OCI-LY1 (cell line): ENCODE data around the gene STEAP1B.

Experiments
- H2AFZ ChIP-seq: fragments of 200-600 bp; sonication (generic), shearing (Covaris generic); 2 replicates; pipeline ENCODE4 v1.6.0; 2014; ENCODE audit warnings: antibody characterized with exemption, mild to moderate bottlenecking, low read length
- H3F3A ChIP-seq: fragments of 200-600 bp; sonication (generic), shearing (Covaris generic); 2 replicates; pipeline ENCODE4 v1.6.0; 2014; ENCODE audit warnings: mild to moderate bottlenecking, antibody characterized with exemption, low read length, moderate library complexity; ENCODE audit not compliant: insufficient read depth
- H3K27ac ChIP-seq: fragments of 200-600 bp; sonication (generic); 2 replicates; pipeline ENCODE4 v1.5.1; 2014; ENCODE audit warnings: low read length, mixed run types, mild to moderate bottlenecking, low read depth; ENCODE audit not compliant: poor library complexity, severe bottlenecking
- H3K27me3 ChIP-seq: fragments of 200-600 bp; sonication (generic); 2 replicates; pipeline ENCODE4 v1.6.0; 2014; ENCODE audit warnings: antibody characterized with exemption, mild to moderate bottlenecking, low read length, moderate library complexity; ENCODE audit not compliant: insufficient read depth
- H3K36me3 ChIP-seq: fragments of 200-600 bp; sonication (generic); 2 replicates; pipeline ENCODE4 v1.6.1; 2014; ENCODE audit warnings: mild to moderate bottlenecking, antibody characterized with exemption, low read length, moderate library complexity, mixed read lengths; ENCODE audit not compliant: insufficient read depth
- H3K4me1 ChIP-seq: fragments of 200-600 bp; sonication (generic); 2 replicates; pipeline ENCODE4 v1.5.1; 2014; ENCODE audit warnings: mild to moderate bottlenecking, low read length, moderate library complexity; ENCODE audit not compliant: insufficient read depth, severe bottlenecking
- H3K4me2 ChIP-seq: fragments of 200-600 bp; sonication (generic), shearing (Covaris generic); 2 replicates; pipeline ENCODE4 v1.6.1; 2014; ENCODE audit warnings: low read length
- H3K4me3 ChIP-seq: fragments of 200-600 bp; sonication (generic); 2 replicates; pipeline ENCODE4 v1.5.1; 2014; ENCODE audit warnings: low read length, low read depth, mild to moderate bottlenecking, mixed read lengths; ENCODE audit not compliant: poor library complexity, severe bottlenecking
- H3K79me2 ChIP-seq: fragments of 200-600 bp; shearing (Covaris generic); 2 replicates; pipeline ENCODE4 v1.6.1; 2016; ENCODE audit warnings: mixed run types, low read length, mixed read lengths; ENCODE audit not compliant: insufficient read depth
- H3K9ac ChIP-seq: fragments of 200-600 bp; sonication (generic), shearing (Covaris generic); 2 replicates; pipeline ENCODE4 v1.6.1; 2014; ENCODE audit warnings: mild to moderate bottlenecking, low read length, mixed read lengths
- H3K9me2 ChIP-seq: fragments of 200-600 bp; sonication (generic), shearing (Covaris generic); 2 replicates; pipeline ENCODE4 v1.6.1; 2014; ENCODE audit warnings: low read depth, mild to moderate bottlenecking, low read length, mixed read lengths
- H3K9me3 ChIP-seq: fragments of 200-600 bp; shearing (Covaris generic); 2 replicates; pipeline ENCODE4 v1.6.1; 2014; ENCODE audit warnings: low read length, mixed read lengths
- H4K20me1 ChIP-seq: fragments of 200-600 bp; sonication (generic), shearing (Covaris generic); 2 replicates; pipeline ENCODE4 v1.6.0; 2016; ENCODE audit warnings: mild to moderate bottlenecking, low read length; ENCODE audit not compliant: insufficient read depth
- CTCF ChIP-seq: fragments of 200-600 bp; sonication (generic), shearing (Covaris generic); IDR thresholded peaks from 2 replicates; pipeline ENCODE4 v1.5.1; 2017; ENCODE audit warnings: mild to moderate bottlenecking, antibody characterized with exemption, low read length, moderate library complexity, mixed read lengths
- EZH2 ChIP-seq: fragments of 200-600 bp; sonication (generic), shearing (Covaris generic); IDR thresholded peaks from 2 replicates; pipeline ENCODE4 v1.8.0; 2017; ENCODE audit warnings: borderline replicate concordance, mixed run types, mild to moderate bottlenecking, antibody characterized with exemption, low read length, moderate library complexity, mixed read lengths

The STEAP1B gene

DNA sequence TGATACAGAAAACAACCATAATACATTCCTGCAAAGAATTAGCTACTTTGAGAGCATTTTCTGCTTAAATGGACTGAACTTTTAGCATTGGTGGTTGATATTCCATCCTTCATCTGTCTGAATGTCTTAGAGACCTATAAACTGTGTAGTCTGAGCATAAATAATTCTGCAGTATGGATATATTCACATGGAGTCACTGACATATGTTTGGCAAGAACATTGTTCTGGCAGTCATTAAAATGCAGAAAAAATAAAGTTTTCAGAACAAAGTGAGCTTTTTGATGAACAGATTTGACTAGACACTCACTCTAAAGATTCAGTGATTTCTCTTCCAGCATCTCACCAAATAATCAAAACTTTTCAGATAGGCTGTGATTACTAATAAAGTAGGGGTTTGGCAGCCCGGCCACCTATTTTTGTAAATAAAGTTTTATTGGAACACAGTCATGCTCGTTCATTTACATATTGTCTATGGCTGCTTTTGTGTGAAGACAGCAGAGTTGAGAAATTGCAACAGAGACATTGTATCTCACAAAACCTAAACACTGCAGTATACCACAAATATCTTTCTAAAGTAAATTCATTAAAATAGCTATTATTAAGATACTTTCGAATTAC lies 98.9 kb downstream of the STEAP1B start:
- Histone ChIP-seq H3K4me2 (no peak overlapping the region), H3K36me3 (no peaks in the 10 kb centered on the region), H3K4me1 (peaks cover 14% of the 10 kb centered on the region)

GRCh38 chr7:22400150-22400814 lies 99.7 kb downstream of the STEAP1B start:
- peaks cover 14% of the 10 kb centered on the region for H3K4me1 ChIP-seq
- no peaks in the 10 kb centered on the region for H3K36me3 ChIP-seq
- no peaks in the 10 kb centered on the region for H4K20me1 ChIP-seq
- H3F3A ChIP-seq: no peaks in the 10 kb centered on the region
- no peak overlapping the region for H2AFZ ChIP-seq
- peaks cover 2% of the 10 kb centered on the region; the same call in 1 of the 2 replicates for H3K9me3 ChIP-seq
- no peak overlapping the region for H3K9ac ChIP-seq
- H3K27ac ChIP-seq: no peak overlapping the region
- no peaks in the 10 kb centered on the region for H3K9me2 ChIP-seq
- H3K79me2 ChIP-seq: no peaks in the 10 kb centered on the region
- no peak overlapping the region for H3K4me2 ChIP-seq
- no peaks in the 10 kb centered on the region for H3K27me3 ChIP-seq
- H3K4me3 ChIP-seq: no peak overlapping the region
- TF ChIP-seq CTCF: no peak
- no peak for TF ChIP-seq EZH2

More for the DNA sequence above, 98.9 kb downstream of the STEAP1B start:
- Histone ChIP-seq H3K9me3 (peaks cover 2% of the 10 kb centered on the region; the same call in 1 of the 2 replicates), H3K79me2 (no peaks in the 10 kb centered on the region), H2AFZ (no peak overlapping the region), H3K27me3 (no peaks in the 10 kb centered on the region), H3K9me2 (no peaks in the 10 kb centered on the region), H3K9ac (no peak overlapping the region), H3F3A (no peaks in the 10 kb centered on the region), H3K27ac (no peak overlapping the region), H4K20me1 (no peaks in the 10 kb centered on the region), H3K4me3 (no peak overlapping the region)
- no peak for TF ChIP-seq EZH2
- TF ChIP-seq CTCF: no peak

DNA sequence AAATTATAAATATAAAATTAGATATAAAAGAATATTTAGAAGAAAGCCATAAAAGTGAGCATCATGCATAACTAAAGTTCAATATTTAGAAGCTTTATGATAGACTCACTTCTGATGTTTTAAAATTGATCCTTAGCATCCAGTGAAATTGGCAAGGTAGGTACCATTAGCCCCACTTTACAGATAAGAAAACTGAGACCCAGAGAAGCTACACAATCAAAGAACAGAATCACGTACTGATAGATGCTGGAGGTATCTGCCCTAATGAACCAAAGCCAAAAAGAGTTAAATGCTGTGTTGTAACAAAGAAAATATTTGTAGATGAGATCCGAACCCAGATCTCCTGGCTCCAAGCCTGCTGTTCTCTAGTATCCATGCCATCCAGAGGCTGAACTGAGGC lies 100.4 kb downstream of the STEAP1B start:
- no peak overlapping the region for H3K9ac ChIP-seq
- H3K9me2 ChIP-seq: no peaks in the 10 kb centered on the region
- H3K27ac ChIP-seq: no peak overlapping the region
- no peak overlapping the region for H2AFZ ChIP-seq
- peaks cover 2% of the 10 kb centered on the region; the same call in 1 of the 2 replicates for H3K9me3 ChIP-seq
- H3K79me2 ChIP-seq: no peaks in the 10 kb centered on the region
- H3K4me1 ChIP-seq: peaks cover 14% of the 10 kb centered on the region
- no peaks in the 10 kb centered on the region for H4K20me1 ChIP-seq
- H3K36me3 ChIP-seq: no peaks in the 10 kb centered on the region
- H3K27me3 ChIP-seq: no peaks in the 10 kb centered on the region
- no peak overlapping the region for H3K4me2 ChIP-seq
- H3F3A ChIP-seq: no peaks in the 10 kb centered on the region
- H3K4me3 ChIP-seq: no peak overlapping the region
- TF ChIP-seq EZH2 (no peak), CTCF (no peak)
